Ascending aorta (tissue), 2 donors: Measurements from ENCODE around the gene CPM. TPM values are rescaled to one million over a fixed set of nuclear protein-coding genes. Genes with fewer than 3 reads are reported as not detected.

Experiments used
- DNase-seq, 2 donors: peaks; one replicate each; pipeline ENCODE4 v3.0.0-alpha.2; 2019; ENCODE audit warnings: low spot score in 2 of 2
- H3K27ac ChIP-seq, 2 donors: fragments of 200-600 bp; sonication (generic); one replicate each; pipeline ENCODE4 v1.5.1; 2016 to 2017; ENCODE audit warnings: mild to moderate bottlenecking in 1 of 2
- H3K27me3 ChIP-seq: fragments of 200-600 bp; sonication (generic); one replicate; pipeline ENCODE4 v1.5.1; 2017
- H3K36me3 ChIP-seq, 2 donors: fragments of 200-600 bp; sonication (generic); one replicate each; pipeline ENCODE4 v1.5.1; 2016
- H3K4me1 ChIP-seq, 2 donors: fragments of 200-600 bp; sonication (generic); one replicate each; pipeline ENCODE4 v1.5.1; 2016 to 2017; ENCODE audit warnings: mild to moderate bottlenecking in 1 of 2
- H3K4me3 ChIP-seq, 2 donors: fragments of 200-600 bp; sonication (generic); one replicate each; pipeline ENCODE4 v1.5.1; 2016 to 2017; ENCODE audit warnings: mild to moderate bottlenecking in 1 of 2
- H3K9me3 ChIP-seq, 2 donors: fragments of 200-600 bp; sonication (generic); one replicate each; pipeline ENCODE4 v1.5.1; 2016
- intact Hi-C: fragments of 100-400 bp; cut with DNase I; formaldehyde crosslinking; loops from one replicate; pipeline ENCODE4 v1.15.1; 2023
- total RNA-seq: library from RNA; depleted of rRNA; stranded (reverse); fragments of >200 nt; gene quantifications from one replicate; pipeline ENCODE4 v1.1.0, GENCODE V29; 2016
- TF ChIP-seq, protein P1 (sequence below), 3 experiments: fragments of 200-600 bp in 2 of 3; fragments of 450-650 bp in 1 of 3; sonication (generic) in 2 of 3; IDR thresholded peaks; one replicate each; pipeline ENCODE4 v1.5.1; 2016 to 2019; ENCODE audit warnings: antibody characterized with exemption in 3 of 3, mild to moderate bottlenecking in 1 of 3, moderate library complexity in 1 of 3

The CPM gene
- total RNA-seq, 1 donor from 2014 or later, result 48.1 TPM

- Histone ChIP-seq H3K27me3 (no peaks in the 10 kb centered on the region), H3K36me3 (no peaks in the 10 kb centered on the region)
These were observed 44.4 kb upstream of the CPM start for GRCh38 chr12:68977335-68977734.

GRCh38 chr12:68976395-68976841 is 43.4 kb upstream of the CPM start:
- Histone ChIP-seq H3K4me1 (no peaks in the 10 kb centered on the region), H3K36me3 (no peaks in the 10 kb centered on the region), H3K9me3 (no peaks in the 10 kb centered on the region), H3K27ac (no peak overlapping the region), H3K27me3 (no peaks in the 10 kb centered on the region), H3K4me3 (no peak overlapping the region)
- no peak for DNase-seq
- TF ChIP-seq, protein P1, sequence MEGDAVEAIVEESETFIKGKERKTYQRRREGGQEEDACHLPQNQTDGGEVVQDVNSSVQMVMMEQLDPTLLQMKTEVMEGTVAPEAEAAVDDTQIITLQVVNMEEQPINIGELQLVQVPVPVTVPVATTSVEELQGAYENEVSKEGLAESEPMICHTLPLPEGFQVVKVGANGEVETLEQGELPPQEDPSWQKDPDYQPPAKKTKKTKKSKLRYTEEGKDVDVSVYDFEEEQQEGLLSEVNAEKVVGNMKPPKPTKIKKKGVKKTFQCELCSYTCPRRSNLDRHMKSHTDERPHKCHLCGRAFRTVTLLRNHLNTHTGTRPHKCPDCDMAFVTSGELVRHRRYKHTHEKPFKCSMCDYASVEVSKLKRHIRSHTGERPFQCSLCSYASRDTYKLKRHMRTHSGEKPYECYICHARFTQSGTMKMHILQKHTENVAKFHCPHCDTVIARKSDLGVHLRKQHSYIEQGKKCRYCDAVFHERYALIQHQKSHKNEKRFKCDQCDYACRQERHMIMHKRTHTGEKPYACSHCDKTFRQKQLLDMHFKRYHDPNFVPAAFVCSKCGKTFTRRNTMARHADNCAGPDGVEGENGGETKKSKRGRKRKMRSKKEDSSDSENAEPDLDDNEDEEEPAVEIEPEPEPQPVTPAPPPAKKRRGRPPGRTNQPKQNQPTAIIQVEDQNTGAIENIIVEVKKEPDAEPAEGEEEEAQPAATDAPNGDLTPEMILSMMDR (IDR thresholded peaks at IDR 0.05), result no peak
- intact Hi-C loops, result no loop called here

More at GRCh38 chr12:68977335-68977734, 44.4 kb upstream of the CPM start:
- DNase-seq, result no peak
- H3K9me3 ChIP-seq, result no peaks in the 10 kb centered on the region
- intact Hi-C loops, result no loop called here
- H3K4me3 ChIP-seq, result no peak overlapping the region
- H3K27ac ChIP-seq, result no peak overlapping the region
- TF ChIP-seq, protein P1 (IDR thresholded peaks at IDR 0.05), result no peak
- H3K4me1 ChIP-seq, result no peaks in the 10 kb centered on the region

DNA sequence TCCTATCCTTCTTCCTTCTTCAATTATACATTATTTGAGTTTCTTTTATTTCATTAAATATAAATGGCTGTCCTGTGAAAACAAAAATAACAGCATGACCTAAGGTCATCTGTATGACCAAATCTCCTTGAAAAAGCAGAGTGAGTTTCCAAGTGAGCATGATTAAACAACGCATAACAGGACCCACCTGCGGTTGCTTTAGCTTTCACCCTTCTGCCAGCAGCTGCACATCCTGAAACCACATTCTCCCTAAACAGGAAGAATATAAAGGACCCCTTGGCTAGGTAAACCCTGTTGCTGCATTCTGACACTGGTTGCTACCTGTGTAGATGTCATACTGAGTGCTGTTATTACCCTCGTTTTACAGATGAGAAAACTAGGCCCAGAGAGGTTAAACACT is 42.8 kb upstream of the CPM start:
- Histone ChIP-seq H3K36me3 (no peaks in the 10 kb centered on the region), H3K27me3 (no peaks in the 10 kb centered on the region), H3K4me3 (no peak overlapping the region), H3K27ac (no peak overlapping the region), H3K4me1 (no peaks in the 10 kb centered on the region), H3K9me3 (no peaks in the 10 kb centered on the region)
- intact Hi-C loops, result no loop called here
- DNase-seq, result no peak
- TF ChIP-seq, protein P1 (IDR thresholded peaks at IDR 0.05), result no peak

DNA sequence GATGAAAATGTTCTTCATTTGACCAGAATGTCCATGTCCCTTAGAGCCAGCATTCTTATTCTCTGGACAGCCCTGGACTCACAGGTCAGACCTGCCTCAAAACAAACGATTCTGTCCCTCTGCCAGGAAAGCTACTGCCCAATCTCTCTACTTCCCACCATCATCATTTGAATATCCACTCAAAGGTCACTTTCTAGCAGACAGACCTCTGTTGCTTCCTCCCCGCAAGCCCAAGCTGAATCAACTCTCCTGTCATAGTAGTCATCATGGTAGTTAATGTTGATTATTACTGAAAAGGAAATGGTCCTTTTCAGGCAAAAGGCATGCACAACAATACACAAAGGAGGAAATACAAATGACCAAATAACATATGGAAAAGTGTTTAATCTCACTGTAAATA is 39.6 kb upstream of the CPM start:
- H3K36me3 ChIP-seq, result no peaks in the 10 kb centered on the region
- H3K27ac ChIP-seq, result no peak overlapping the region
- no peaks in the 10 kb centered on the region for H3K9me3 ChIP-seq
- no peaks in the 10 kb centered on the region for H3K27me3 ChIP-seq
- TF ChIP-seq, protein P1 (IDR thresholded peaks at IDR 0.05), result no peak
- DNase-seq, result no peak
- H3K4me3 ChIP-seq, result no peak overlapping the region
- H3K4me1 ChIP-seq, result no peaks in the 10 kb centered on the region
- intact Hi-C loops, result no loop called here

DNA sequence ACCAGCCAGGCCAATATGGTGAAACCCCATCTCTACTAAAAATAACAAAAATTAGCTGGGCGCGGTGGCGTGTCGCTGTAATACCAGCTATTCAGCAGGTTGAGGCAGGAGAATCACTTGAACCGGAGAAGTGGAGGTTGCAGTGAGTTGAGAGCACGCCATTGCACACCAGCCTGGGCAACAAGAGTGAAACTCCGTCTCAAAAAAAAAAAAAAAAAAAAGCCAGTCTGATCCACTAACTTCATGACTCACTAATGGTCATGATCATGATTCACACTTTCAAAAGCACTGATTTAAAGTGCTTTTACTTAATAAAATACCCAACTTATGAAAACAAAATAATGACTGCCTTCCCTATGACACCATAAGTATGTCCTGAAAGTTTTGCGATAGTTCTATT is 38.4 kb upstream of the CPM start:
- TF ChIP-seq, protein P1 (IDR thresholded peaks at IDR 0.05), result no peak
- intact Hi-C loops, result no loop called here
- Histone ChIP-seq H3K4me1 (no peaks in the 10 kb centered on the region), H3K27ac (no peak overlapping the region), H3K4me3 (no peak overlapping the region), H3K36me3 (no peaks in the 10 kb centered on the region), H3K9me3 (no peaks in the 10 kb centered on the region), H3K27me3 (no peaks in the 10 kb centered on the region)
- no peak for DNase-seq

- no peak for DNase-seq
- H3K27ac ChIP-seq, result no peak overlapping the region
- TF ChIP-seq, protein P1 (IDR thresholded peaks at IDR 0.05), result no peak
- H3K27me3 ChIP-seq, result no peaks in the 10 kb centered on the region
- intact Hi-C loops, result no loop called here
- no peaks in the 10 kb centered on the region for H3K4me1 ChIP-seq
- no peak overlapping the region for H3K4me3 ChIP-seq
- H3K9me3 ChIP-seq, result no peaks in the 10 kb centered on the region
- no peaks in the 10 kb centered on the region for H3K36me3 ChIP-seq
These were observed 38.0 kb upstream of the CPM start for GRCh38 chr12:68970951-68971350.
